Epidermal melanocyte (primary cell): ENCODE data around the gene DAB1.

Experiments used
- DNase-seq: peaks from one replicate; pipeline ENCODE4 v3.0.0; 2011; ENCODE audit warnings: low spot score; ENCODE audit not compliant: insufficient read length

The DAB1 gene

GRCh38 chr1:57033222-57034001 is 390.4 kb downstream of the DAB1 start:
- no peak for DNase-seq

- no peak for DNase-seq
These were observed 397.1 kb downstream of the DAB1 start for GRCh38 chr1:57026624-57027354.

GRCh38 chr1:57024855-57025254 is 399.0 kb downstream of the DAB1 start:
- DNase-seq, result no peak

- no peak for DNase-seq
These were observed 399.4 kb downstream of the DAB1 start for GRCh38 chr1:57024428-57024827.

GRCh38 chr1:57020216-57020615 is 403.6 kb downstream of the DAB1 start:
- no peak for DNase-seq

- no peak for DNase-seq
These were observed 404.5 kb downstream of the DAB1 start for GRCh38 chr1:57019236-57019839.

- no peak for DNase-seq
These were observed 405.7 kb downstream of the DAB1 start for GRCh38 chr1:57018119-57018518.

- no peak for DNase-seq
These were observed 406.1 kb downstream of the DAB1 start for GRCh38 chr1:57017717-57018116.

GRCh38 chr1:57017200-57017599 is 406.7 kb downstream of the DAB1 start:
- DNase-seq, result no peak

- DNase-seq, result no peak
These were observed 408.8 kb downstream of the DAB1 start for GRCh38 chr1:57015071-57015470.

GRCh38 chr1:57013522-57013921 is 410.3 kb downstream of the DAB1 start:
- no peak for DNase-seq

- no peak for DNase-seq
These were observed 411.5 kb downstream of the DAB1 start for GRCh38 chr1:57012315-57012714.

- DNase-seq, result no peak
These were observed 413.3 kb downstream of the DAB1 start for GRCh38 chr1:57010511-57010910.

- DNase-seq, result no peak
These were observed 415.9 kb downstream of the DAB1 start for GRCh38 chr1:57007948-57008347.

GRCh38 chr1:57007472-57007871 is 416.4 kb downstream of the DAB1 start:
- DNase-seq, result no peak

- DNase-seq, result no peak
These were observed 420.3 kb downstream of the DAB1 start for GRCh38 chr1:57003398-57004139.

- DNase-seq, result no peak
These were observed 428.3 kb downstream of the DAB1 start for GRCh38 chr1:56995414-56996100.

GRCh38 chr1:56993475-56993874 is 430.4 kb downstream of the DAB1 start:
- DNase-seq, result no peak

- DNase-seq, result no peak
These were observed 431.3 kb downstream of the DAB1 start for GRCh38 chr1:56992318-56993125.

GRCh38 chr1:56991576-56991975 is 432.3 kb downstream of the DAB1 start:
- DNase-seq, result no peak
